DND-41 (cell line): ENCODE data around the gene C1orf198.

Experiments
- ATAC-seq: fragments of 200-7000 bp; cut with Tn5 transposase; 3 replicates; pipeline ENCODE4 v1.9.1; 2021; ENCODE audit warnings: low read depth; ENCODE audit not compliant: insufficient read depth
- DNase-seq: peaks from one replicate; pipeline ENCODE4 v3.0.0-alpha.2; 2020
- H2AFZ ChIP-seq: 2 replicates; pipeline ENCODE4 v1.6.0; 2012; ENCODE audit warnings: low read depth, low read length
- H3K27ac ChIP-seq: 2 replicates; pipeline ENCODE4 v1.5.1; 2012; ENCODE audit warnings: low read length, inconsistent platforms
- H3K27me3 ChIP-seq: fragments of 200-600 bp; sonication (generic); 2 replicates; pipeline ENCODE4 v1.6.0; 2012; ENCODE audit warnings: low read length, mild to moderate bottlenecking, inconsistent platforms; ENCODE audit not compliant: insufficient read depth, poor library complexity
- H3K36me3 ChIP-seq: 2 replicates; pipeline ENCODE4 v1.5.1; 2012; ENCODE audit warnings: low read length, inconsistent platforms; ENCODE audit not compliant: insufficient read depth
- H3K4me1 ChIP-seq: 2 replicates; pipeline ENCODE4 v1.5.1; 2012; ENCODE audit warnings: mild to moderate bottlenecking, low read length; ENCODE audit not compliant: insufficient read depth
- H3K4me2 ChIP-seq: 2 replicates; pipeline ENCODE4 v1.6.0; 2012; ENCODE audit warnings: mild to moderate bottlenecking, moderate library complexity, low read length, inconsistent platforms; ENCODE audit not compliant: insufficient read depth
- H3K4me3 ChIP-seq, 2 experiments: fragments of 200-600 bp in 1 of 2; shearing (Covaris generic) in 1 of 2; 2 replicates each; pipeline ENCODE4 v1.5.1; 2012 to 2016; ENCODE audit warnings: inconsistent platforms in 2 of 2, low read length in 2 of 2, mild to moderate bottlenecking in 2 of 2, low read depth in 1 of 2, moderate library complexity in 1 of 2
- H3K79me2 ChIP-seq: 2 replicates; pipeline ENCODE4 v1.6.0; 2012; ENCODE audit warnings: low read length, inconsistent platforms; ENCODE audit not compliant: insufficient read depth
- H3K9ac ChIP-seq: 2 replicates; pipeline ENCODE4 v1.6.0; 2012; ENCODE audit warnings: low read depth, mild to moderate bottlenecking, inconsistent platforms, low read length, moderate library complexity
- H3K9me3 ChIP-seq: 2 replicates; pipeline ENCODE4 v1.5.1; 2012; ENCODE audit warnings: low read length, moderate library complexity, mild to moderate bottlenecking, inconsistent platforms; ENCODE audit not compliant: insufficient read depth, severe bottlenecking
- H4K20me1 ChIP-seq: 2 replicates; pipeline ENCODE4 v1.6.0; 2012; ENCODE audit warnings: low read length; ENCODE audit not compliant: insufficient read depth
- EZH2 ChIP-seq: IDR thresholded peaks from 3 replicates; pipeline ENCODE4 v1.6.1; 2012; ENCODE audit warnings: borderline replicate concordance, low read depth, mild to moderate bottlenecking, moderate library complexity, low read length, inconsistent platforms; ENCODE audit not compliant: severe bottlenecking
- TF ChIP-seq, protein P1 (sequence below): IDR thresholded peaks from 2 replicates; pipeline ENCODE4 v1.5.1; 2012; ENCODE audit warnings: borderline replicate concordance, low read length, moderate library complexity, mild to moderate bottlenecking; ENCODE audit not compliant: poor library complexity, severe bottlenecking; ENCODE audit errors: extremely low read depth

C1orf198 gene

GRCh38 chr1:230905733-230906132, 37.4 kb upstream of the C1orf198 start:
- Histone ChIP-seq H3K4me2 (no peak overlapping the region), H3K36me3 (peaks cover 37% of the 10 kb centered on the region), H3K27me3 (no peaks in the 10 kb centered on the region), H3K9ac (no peak overlapping the region), H3K9me3 (no peaks in the 10 kb centered on the region), H3K4me1 (no peaks in the 10 kb centered on the region), H4K20me1 (no peaks in the 10 kb centered on the region), H2AFZ (no peak overlapping the region), H3K4me3 (no peak overlapping the region), H3K79me2 (no peaks in the 10 kb centered on the region), H3K27ac (no peak overlapping the region)
- no peak for ATAC-seq
- TF ChIP-seq, protein P1, sequence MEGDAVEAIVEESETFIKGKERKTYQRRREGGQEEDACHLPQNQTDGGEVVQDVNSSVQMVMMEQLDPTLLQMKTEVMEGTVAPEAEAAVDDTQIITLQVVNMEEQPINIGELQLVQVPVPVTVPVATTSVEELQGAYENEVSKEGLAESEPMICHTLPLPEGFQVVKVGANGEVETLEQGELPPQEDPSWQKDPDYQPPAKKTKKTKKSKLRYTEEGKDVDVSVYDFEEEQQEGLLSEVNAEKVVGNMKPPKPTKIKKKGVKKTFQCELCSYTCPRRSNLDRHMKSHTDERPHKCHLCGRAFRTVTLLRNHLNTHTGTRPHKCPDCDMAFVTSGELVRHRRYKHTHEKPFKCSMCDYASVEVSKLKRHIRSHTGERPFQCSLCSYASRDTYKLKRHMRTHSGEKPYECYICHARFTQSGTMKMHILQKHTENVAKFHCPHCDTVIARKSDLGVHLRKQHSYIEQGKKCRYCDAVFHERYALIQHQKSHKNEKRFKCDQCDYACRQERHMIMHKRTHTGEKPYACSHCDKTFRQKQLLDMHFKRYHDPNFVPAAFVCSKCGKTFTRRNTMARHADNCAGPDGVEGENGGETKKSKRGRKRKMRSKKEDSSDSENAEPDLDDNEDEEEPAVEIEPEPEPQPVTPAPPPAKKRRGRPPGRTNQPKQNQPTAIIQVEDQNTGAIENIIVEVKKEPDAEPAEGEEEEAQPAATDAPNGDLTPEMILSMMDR: no peak
- TF ChIP-seq EZH2: no peak
- DNase-seq: no peak

DNA sequence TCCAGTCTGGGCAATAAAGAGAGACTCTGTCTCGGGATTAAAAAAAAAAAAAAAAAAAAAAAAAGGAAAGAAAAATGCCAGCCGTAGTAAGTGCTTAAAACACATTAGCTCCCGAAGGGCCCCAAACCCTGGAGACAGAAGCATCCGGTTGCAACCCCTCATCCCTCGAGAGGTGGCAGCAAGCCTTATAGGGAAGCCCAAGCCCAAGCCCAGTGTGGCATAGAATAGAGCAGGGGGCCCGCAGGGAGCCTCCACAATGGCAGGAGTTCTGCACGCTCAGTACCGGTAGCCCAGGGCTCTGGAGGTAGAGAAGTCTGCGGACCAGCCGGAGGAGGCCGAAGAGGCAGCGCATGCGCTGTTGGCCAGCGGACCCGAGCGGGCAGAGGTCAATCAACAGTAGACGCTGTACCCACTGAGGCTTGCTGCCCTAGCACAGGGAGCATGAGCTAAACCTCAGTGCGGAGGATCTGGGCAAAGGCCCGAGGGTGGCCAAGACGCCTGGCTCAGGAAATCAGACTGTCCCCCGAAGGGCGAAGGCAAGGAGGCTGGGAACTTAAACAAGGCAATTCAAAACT, 34.1 kb upstream of the C1orf198 start:
- DNase-seq: no peak

GRCh38 chr1:230901671-230902070, 33.4 kb upstream of the C1orf198 start:
- H3K4me3 ChIP-seq: no peak overlapping the region
- no peaks in the 10 kb centered on the region for H3K79me2 ChIP-seq
- H2AFZ ChIP-seq: no peak overlapping the region
- DNase-seq: no peak
- H3K9ac ChIP-seq: no peak overlapping the region
- no peaks in the 10 kb centered on the region for H3K4me1 ChIP-seq
- H3K27ac ChIP-seq: no peak overlapping the region
- peaks cover 18% of the 10 kb centered on the region; the same call in 1 of the 2 replicates for H3K36me3 ChIP-seq
- H3K27me3 ChIP-seq: no peaks in the 10 kb centered on the region
- H3K4me2 ChIP-seq: no peak overlapping the region
- TF ChIP-seq EZH2: no peak
- TF ChIP-seq, protein P1: no peak
- no peaks in the 10 kb centered on the region for H4K20me1 ChIP-seq
- no peaks in the 10 kb centered on the region for H3K9me3 ChIP-seq
- no peak for ATAC-seq

More for the DNA sequence above, 34.1 kb upstream of the C1orf198 start:
- H3K36me3 ChIP-seq: peaks cover 22% of the 10 kb centered on the region; the same call in 1 of the 2 replicates
- H3K27me3 ChIP-seq: no peaks in the 10 kb centered on the region
- H3K4me1 ChIP-seq: no peaks in the 10 kb centered on the region
- TF ChIP-seq EZH2: no peak
- TF ChIP-seq, protein P1: no peak
- H3K9me3 ChIP-seq: no peaks in the 10 kb centered on the region
- ATAC-seq: no peak; the same call in 2 of the 3 replicates
- no peak overlapping the region for H3K4me3 ChIP-seq
- no peaks in the 10 kb centered on the region for H4K20me1 ChIP-seq
- H3K9ac ChIP-seq: no peak overlapping the region
- no peak overlapping the region for H3K4me2 ChIP-seq
- H3K27ac ChIP-seq: no peak overlapping the region
- H2AFZ ChIP-seq: no peak overlapping the region
- H3K79me2 ChIP-seq: no peaks in the 10 kb centered on the region

DNA sequence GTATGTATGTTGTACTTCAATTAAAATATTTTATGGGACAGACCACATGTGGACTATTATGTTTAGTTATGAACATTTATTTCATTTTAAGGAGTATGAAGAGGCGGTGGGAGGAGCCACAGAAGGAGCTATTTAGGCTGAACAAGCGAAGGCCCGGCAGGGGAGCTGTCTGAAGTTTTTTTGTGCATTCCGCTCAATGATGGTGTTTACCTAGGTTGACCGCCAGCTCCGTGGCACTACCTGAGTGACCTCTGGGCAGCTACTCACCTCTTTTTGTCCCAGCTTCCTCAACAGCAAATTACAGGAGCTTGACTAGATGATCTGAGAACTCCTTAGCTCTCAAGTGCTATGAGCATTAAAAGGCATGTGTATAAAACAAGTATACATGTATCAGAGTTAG, 32.7 kb upstream of the C1orf198 start:
- H2AFZ ChIP-seq: no peak overlapping the region
- DNase-seq (no peak), ATAC-seq (no peak)
- no peaks in the 10 kb centered on the region for H4K20me1 ChIP-seq
- H3K4me1 ChIP-seq: no peaks in the 10 kb centered on the region
- no peak overlapping the region for H3K4me3 ChIP-seq
- H3K27me3 ChIP-seq: no peaks in the 10 kb centered on the region
- TF ChIP-seq, protein P1: no peak
- TF ChIP-seq EZH2: no peak
- H3K4me2 ChIP-seq: no peak overlapping the region
- no peaks in the 10 kb centered on the region for H3K9me3 ChIP-seq
- no peak overlapping the region for H3K9ac ChIP-seq
- H3K36me3 ChIP-seq: peaks cover 15% of the 10 kb centered on the region; the same call in 1 of the 2 replicates
- H3K79me2 ChIP-seq: no peaks in the 10 kb centered on the region
- H3K27ac ChIP-seq: no peak overlapping the region
